ENCODE data around the gene HYLS1.

HYLS1 gene

DNA sequence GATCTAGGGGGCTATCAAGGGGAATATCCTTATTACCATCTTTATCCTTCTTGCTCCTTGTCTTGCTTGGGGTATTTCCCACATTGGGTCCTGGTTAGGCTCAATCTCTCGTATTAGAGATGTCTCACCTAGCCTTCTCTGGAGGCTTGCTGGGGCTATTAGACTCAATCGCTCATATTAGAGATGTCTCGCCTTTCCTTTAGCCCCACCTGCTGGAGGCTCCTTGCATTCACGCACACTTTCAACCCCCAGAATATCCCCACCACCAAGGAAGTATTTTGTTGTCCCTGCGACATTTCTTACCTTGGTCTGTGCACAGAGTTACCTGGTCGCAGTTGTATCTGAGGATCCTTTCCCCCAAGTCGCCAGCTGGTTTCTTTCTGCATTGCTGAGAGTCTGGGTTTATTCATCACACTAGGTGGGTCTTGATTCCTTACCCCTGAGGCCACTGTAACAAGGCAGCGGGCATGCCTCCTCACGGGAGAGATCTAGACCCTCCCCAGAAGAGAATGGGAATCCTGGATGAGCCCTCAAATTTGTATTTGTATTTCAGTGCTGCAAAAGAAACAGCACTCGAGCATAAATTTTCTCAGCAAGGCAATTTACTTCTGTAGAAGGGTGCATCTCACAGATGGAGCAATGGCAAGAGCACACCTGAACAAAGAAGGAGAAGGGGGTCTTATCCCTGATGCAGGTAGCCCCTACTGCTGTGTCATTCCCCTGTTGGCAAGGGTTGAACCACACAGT, 15.9 kb upstream of the HYLS1 start:
- peak; percentile 18 for DNase-seq (ENCODE audit: low read depth, low spot score)
- in situ Hi-C loops (cut with HindIII; ENCODE audit: low sequenced_read_pairs): no loop called here
- H3K4me3 ChIP-seq (ENCODE audit: low read depth, low read length): no peak overlapping the region
- TF ChIP-seq, protein P1, sequence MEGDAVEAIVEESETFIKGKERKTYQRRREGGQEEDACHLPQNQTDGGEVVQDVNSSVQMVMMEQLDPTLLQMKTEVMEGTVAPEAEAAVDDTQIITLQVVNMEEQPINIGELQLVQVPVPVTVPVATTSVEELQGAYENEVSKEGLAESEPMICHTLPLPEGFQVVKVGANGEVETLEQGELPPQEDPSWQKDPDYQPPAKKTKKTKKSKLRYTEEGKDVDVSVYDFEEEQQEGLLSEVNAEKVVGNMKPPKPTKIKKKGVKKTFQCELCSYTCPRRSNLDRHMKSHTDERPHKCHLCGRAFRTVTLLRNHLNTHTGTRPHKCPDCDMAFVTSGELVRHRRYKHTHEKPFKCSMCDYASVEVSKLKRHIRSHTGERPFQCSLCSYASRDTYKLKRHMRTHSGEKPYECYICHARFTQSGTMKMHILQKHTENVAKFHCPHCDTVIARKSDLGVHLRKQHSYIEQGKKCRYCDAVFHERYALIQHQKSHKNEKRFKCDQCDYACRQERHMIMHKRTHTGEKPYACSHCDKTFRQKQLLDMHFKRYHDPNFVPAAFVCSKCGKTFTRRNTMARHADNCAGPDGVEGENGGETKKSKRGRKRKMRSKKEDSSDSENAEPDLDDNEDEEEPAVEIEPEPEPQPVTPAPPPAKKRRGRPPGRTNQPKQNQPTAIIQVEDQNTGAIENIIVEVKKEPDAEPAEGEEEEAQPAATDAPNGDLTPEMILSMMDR (IDR thresholded peaks at IDR 0.05; ENCODE audit: low read depth, low read length): peak; percentile 73

- TF ChIP-seq, protein P1 (IDR thresholded peaks at IDR 0.05; ENCODE audit: low read depth, low read length): no peak
- in situ Hi-C loops (cut with HindIII; ENCODE audit: low sequenced_read_pairs): no loop called here
- H3K4me3 ChIP-seq (ENCODE audit: low read depth, low read length): no peak overlapping the region
- no peak for DNase-seq (ENCODE audit: low read depth, low spot score)
Measured at GRCh38 chr11:125872138-125872491, 15.4 kb upstream of the HYLS1 start.

DNA sequence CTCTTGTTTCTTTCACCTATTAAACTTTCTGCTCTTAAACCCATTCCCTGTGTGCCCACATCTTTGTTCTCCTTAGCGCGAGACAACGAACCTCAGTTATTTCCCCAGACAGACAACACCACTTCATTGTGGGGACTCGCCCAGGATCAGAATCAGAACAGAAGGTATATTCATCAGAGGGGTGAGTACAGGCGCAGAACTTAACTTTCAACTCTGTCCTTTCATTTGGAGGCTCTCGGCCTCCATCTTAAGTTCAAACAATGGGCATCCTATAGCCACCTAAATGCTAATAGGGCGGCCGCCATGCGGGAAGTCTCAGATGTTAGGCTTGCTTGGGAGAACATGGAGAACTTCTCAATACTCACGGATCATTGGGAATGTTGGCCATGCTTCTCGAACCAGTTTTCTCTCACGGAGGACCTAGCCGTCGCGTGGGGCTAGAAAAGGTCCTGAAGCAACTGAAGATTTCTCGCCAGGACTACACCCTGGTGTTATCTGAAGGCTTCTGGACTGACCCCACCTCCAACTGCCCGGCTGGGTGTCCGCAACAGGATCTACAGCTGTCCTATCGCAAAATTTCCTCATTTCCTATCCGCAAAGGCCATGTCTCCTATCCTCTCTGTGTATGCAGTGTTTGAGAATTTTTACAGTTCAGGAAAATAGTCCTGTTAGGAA, 13.4 kb upstream of the HYLS1 start:
- no peak overlapping the region for H3K4me3 ChIP-seq (ENCODE audit: low read depth, low read length)
- TF ChIP-seq, protein P1 (IDR thresholded peaks at IDR 0.05; ENCODE audit: low read depth, low read length): no peak
- in situ Hi-C loops (cut with HindIII; ENCODE audit: low sequenced_read_pairs): no loop called here
- DNase-seq (ENCODE audit: low read depth, low spot score): no peak

- DNase-seq (ENCODE audit: low read depth, low spot score): peak; percentile 67
- TF ChIP-seq, protein P1 (IDR thresholded peaks at IDR 0.05; ENCODE audit: low read depth, low read length): peak; percentile 80
- in situ Hi-C loops (cut with HindIII; ENCODE audit: low sequenced_read_pairs): no loop called here
- H3K4me3 ChIP-seq (ENCODE audit: low read depth, low read length): no peak overlapping the region
Measured at GRCh38 chr11:125874556-125875124, 12.8 kb upstream of the HYLS1 start.

DNA sequence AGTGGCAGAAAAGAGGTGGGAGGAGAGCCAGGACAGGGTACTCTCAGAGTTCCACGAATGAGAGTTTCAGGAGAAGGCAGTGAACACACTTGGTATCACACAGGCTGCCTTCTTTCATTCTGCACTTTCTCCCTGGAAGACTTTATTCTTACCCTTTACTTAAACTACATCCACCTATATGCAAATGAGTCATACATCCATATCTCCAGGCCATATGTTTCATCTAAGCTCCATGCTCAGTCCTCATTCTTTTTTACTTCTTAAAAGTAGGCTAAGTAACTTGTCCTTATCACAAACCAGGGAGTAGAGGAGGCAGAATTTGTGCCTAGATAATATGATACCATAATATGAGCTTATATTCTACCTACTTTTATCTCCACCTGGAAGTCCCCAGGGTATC, 6.2 kb upstream of the HYLS1 start:
- no peak overlapping the region for H3K4me3 ChIP-seq (ENCODE audit: low read depth, low read length)
- in situ Hi-C loops (cut with HindIII; ENCODE audit: low sequenced_read_pairs): no loop called here
- TF ChIP-seq, protein P1 (IDR thresholded peaks at IDR 0.05; ENCODE audit: low read depth, low read length): no peak
- DNase-seq (ENCODE audit: low read depth, low spot score): no peak

DNA sequence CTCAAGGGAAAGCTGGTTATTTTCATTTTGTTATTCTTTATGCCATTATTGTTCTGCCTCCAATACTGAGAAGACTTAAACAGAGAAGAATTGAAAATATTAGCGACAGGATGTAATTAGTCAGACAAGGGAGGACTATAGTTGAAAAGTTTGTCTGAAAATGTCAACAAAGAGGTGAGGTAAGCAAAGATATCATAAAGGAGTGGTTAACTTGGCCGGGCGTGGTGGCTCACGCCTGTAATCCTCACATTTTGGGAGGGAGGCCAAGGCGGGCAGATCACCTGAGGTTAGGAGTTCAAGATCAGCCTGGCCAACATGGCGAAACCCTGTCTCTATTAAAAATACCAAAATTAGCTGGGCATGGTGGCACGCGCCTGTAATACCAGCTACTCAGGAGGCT, 4.1 kb upstream of the HYLS1 start:
- TF ChIP-seq, protein P1 (IDR thresholded peaks at IDR 0.05; ENCODE audit: low read depth, low read length): no peak
- in situ Hi-C loops (cut with HindIII; ENCODE audit: low sequenced_read_pairs): no loop called here
- DNase-seq (ENCODE audit: low read depth, low spot score): no peak
- no peak overlapping the region for H3K4me3 ChIP-seq (ENCODE audit: low read depth, low read length)

All from astrocyte of the spinal cord (primary cell).